ENCODE measurements around the gene FAAH. TPM values are rescaled to one million over a fixed set of nuclear protein-coding genes. Genes with fewer than 3 reads are reported as not detected.

FAAH gene
- total RNA-seq, 1 experiment from 2014 or later = 24.8 TPM

- no peaks in the 10 kb centered on the region for H3K9me2 ChIP-seq (ENCODE audit: insufficient read depth)
- no peak for TF ChIP-seq POLR2AphosphoS5 (IDR thresholded peaks at IDR 0.05; ENCODE audit: low read depth, low read length)
- TF ChIP-seq CEBPB (IDR thresholded peaks at IDR 0.05; ENCODE audit: low read depth) = no peak
- TF ChIP-seq SRF (IDR thresholded peaks at IDR 0.05; ENCODE audit: low read depth) = no peak
- ChIA-PET POLR2A (no interaction called here), CTCF (interaction anchor here (0.5 kb wide), 1 partner anchor 106 kb away, joined by 3 read pairs; no protein-coding TSS in a partner anchor), RAD21 (ENCODE audit: low non-redundant PET in 1 of 2, low total read pairs in 2 of 2, uncharacterized antibody in 2 of 2, unreplicated experiment in 2 of 2) (no interaction called here)
- no peaks in the 10 kb centered on the region for H4K20me1 ChIP-seq (ENCODE audit: insufficient read depth)
- intact Hi-C loops (cut with micrococcal nuclease) = no loop called here
- no peak overlapping the region for H3K4me3 ChIP-seq (replicated peaks in 1 of 2; ENCODE audit: low read depth in 1 of 2, low read length in 2 of 2)
- no peaks in the 10 kb centered on the region for H3K79me2 ChIP-seq (ENCODE audit: insufficient read depth, low read length)
- no peak overlapping the region for H3K27ac ChIP-seq (ENCODE audit: low read depth, low read length)
- no peak overlapping the region for H3K9ac ChIP-seq (ENCODE audit: low read length)
- peaks cover 3 to 18% of the 10 kb centered on the region in 2 experiments; a peak in 2 of 4 replicates for H3K4me1 ChIP-seq (ENCODE audit: control insufficient read depth in 1 of 2, insufficient read depth in 2 of 2, low read length in 2 of 2)
- peak overlapping the region; percentile 43 for H3K4me2 ChIP-seq (ENCODE audit: low read length)
- no peak overlapping the region for H2AFZ ChIP-seq (ENCODE audit: low read depth, low read length, poor library complexity, severe bottlenecking)
- DNase-seq (ENCODE audit: low read depth, low spot score) (no peak), ATAC-seq (no peak)
- no peaks in the 10 kb centered on the region for H3K9me3 ChIP-seq (ENCODE audit: control insufficient read depth in 1 of 2, insufficient read depth in 1 of 2, low read depth in 1 of 2, low read length in 2 of 2)
- H3K36me3 ChIP-seq (ENCODE audit: control insufficient read depth in 1 of 2, insufficient read depth in 2 of 2, low read length in 2 of 2) = no peaks in the 10 kb centered on the region
- H3K27me3 ChIP-seq (ENCODE audit: insufficient read depth, low read length) = no peaks in the 10 kb centered on the region
- BruUV-seq (replicated peaks) = no TSS peak
Observed at GRCh38 chr1:46461809-46462448, 67.8 kb downstream of the FAAH start.

Other genes starting within 250 kb of the FAAH start
- gene TSPAN1, start 219.2 kb upstream of the FAAH start, total RNA-seq (2021; ENCODE audit: unreplicated experiment) = 9.9 TPM
- not detected for gene P3R3URF, start 217.8 kb upstream of the FAAH start, total RNA-seq (2021; ENCODE audit: unreplicated experiment)
- 97.7 TPM for gene POMGNT1, start 195.9 kb upstream of the FAAH start, total RNA-seq (2021; ENCODE audit: unreplicated experiment)
- gene LURAP1, start 191.0 kb upstream of the FAAH start, total RNA-seq (2021; ENCODE audit: unreplicated experiment) = not detected
- 28.9 TPM for gene RAD54L, start 146.6 kb upstream of the FAAH start, total RNA-seq (2021; ENCODE audit: unreplicated experiment)
- gene LRRC41, start 90.7 kb upstream of the FAAH start, total RNA-seq (2021; ENCODE audit: unreplicated experiment) = 38.1 TPM
- 514 TPM for gene UQCRH, start 90.6 kb upstream of the FAAH start, total RNA-seq (2021; ENCODE audit: unreplicated experiment)
- 27.8 TPM for gene NSUN4, start 53.5 kb upstream of the FAAH start, total RNA-seq (2021; ENCODE audit: unreplicated experiment)
- 4.3 TPM for gene DMBX1, start 95.5 kb downstream of the FAAH start, total RNA-seq (2021; ENCODE audit: unreplicated experiment)
- gene KNCN, start 157.3 kb downstream of the FAAH start, total RNA-seq (2021; ENCODE audit: unreplicated experiment) = not detected
- 30.9 TPM for gene MKNK1, start 210.0 kb downstream of the FAAH start, total RNA-seq (2021; ENCODE audit: unreplicated experiment)
- 5.5 TPM for gene MOB3C, start 222.5 kb downstream of the FAAH start, total RNA-seq (2021; ENCODE audit: unreplicated experiment)